Activated T-cell treated with anti-CD3 and anti-CD28 coated beads, Interleukin-2, amount 50 U/mL, for 24 hours (primary cell): Measurements from ENCODE around the gene TEKT5.

ENCODE experiments used
- DNase-seq: peaks from one replicate; pipeline ENCODE4 v3.0.0-alpha.2; 2020
- H3K27ac Mint-ChIP-seq: 2 replicates; pipeline ENCODE4 v1.8.0; 2020; ENCODE audit warnings: mild to moderate bottlenecking, mixed read lengths
- H3K27me3 Mint-ChIP-seq: 2 replicates; pipeline ENCODE4 v1.8.0; 2020; ENCODE audit warnings: mixed read lengths
- H3K36me3 Mint-ChIP-seq: 2 replicates; pipeline ENCODE4 v1.8.0; 2020; ENCODE audit warnings: low read depth, mixed read lengths
- H3K4me1 Mint-ChIP-seq: 2 replicates; pipeline ENCODE4 v1.8.0; 2020; ENCODE audit warnings: low read depth, mixed read lengths
- H3K4me3 Mint-ChIP-seq: 2 replicates; pipeline ENCODE4 v1.8.0; 2020; ENCODE audit warnings: mild to moderate bottlenecking, moderate library complexity, mixed read lengths
- H3K9me3 Mint-ChIP-seq: 2 replicates; pipeline ENCODE4 v1.8.0; 2020; ENCODE audit warnings: mixed read lengths

Gene TEKT5

GRCh38 chr16:10676284-10676683, 18.4 kb downstream of the TEKT5 start:
- Mint-ChIP-seq H3K36me3 (no peaks in the 10 kb centered on the region), H3K4me1 (no peaks in the 10 kb centered on the region), H3K27me3 (peaks cover 4% of the 10 kb centered on the region), H3K4me3 (no peak overlapping the region), H3K9me3 (no peaks in the 10 kb centered on the region), H3K27ac (no peak overlapping the region)
- DNase-seq = no peak

GRCh38 chr16:10675861-10676260, 18.9 kb downstream of the TEKT5 start:
- no peaks in the 10 kb centered on the region for H3K4me1 Mint-ChIP-seq
- DNase-seq = no peak
- H3K27me3 Mint-ChIP-seq = peaks cover 4% of the 10 kb centered on the region
- no peak overlapping the region for H3K4me3 Mint-ChIP-seq
- H3K36me3 Mint-ChIP-seq = no peaks in the 10 kb centered on the region
- H3K9me3 Mint-ChIP-seq = no peaks in the 10 kb centered on the region
- H3K27ac Mint-ChIP-seq = no peak overlapping the region

- DNase-seq = no peak
- Mint-ChIP-seq H3K27ac (no peak overlapping the region), H3K4me1 (no peaks in the 10 kb centered on the region), H3K4me3 (no peak overlapping the region), H3K36me3 (no peaks in the 10 kb centered on the region), H3K27me3 (peaks cover 4% of the 10 kb centered on the region), H3K9me3 (no peaks in the 10 kb centered on the region)
Observed at GRCh38 chr16:10675216-10675615, 19.5 kb downstream of the TEKT5 start.

- DNase-seq = no peak
- no peak overlapping the region for H3K4me3 Mint-ChIP-seq
- no peaks in the 10 kb centered on the region for H3K36me3 Mint-ChIP-seq
- no peaks in the 10 kb centered on the region for H3K27me3 Mint-ChIP-seq
- H3K4me1 Mint-ChIP-seq = no peaks in the 10 kb centered on the region
- no peaks in the 10 kb centered on the region for H3K9me3 Mint-ChIP-seq
- H3K27ac Mint-ChIP-seq = no peak overlapping the region
Observed at GRCh38 chr16:10671729-10672128, 23.0 kb downstream of the TEKT5 start.

- DNase-seq = no peak
- no peak overlapping the region for H3K4me3 Mint-ChIP-seq
- no peak overlapping the region for H3K27ac Mint-ChIP-seq
- H3K36me3 Mint-ChIP-seq = no peaks in the 10 kb centered on the region
- no peaks in the 10 kb centered on the region for H3K4me1 Mint-ChIP-seq
- no peaks in the 10 kb centered on the region for H3K9me3 Mint-ChIP-seq
- H3K27me3 Mint-ChIP-seq = no peaks in the 10 kb centered on the region
Observed at GRCh38 chr16:10669791-10670190, 24.9 kb downstream of the TEKT5 start.

GRCh38 chr16:10668322-10669045, 26.2 kb downstream of the TEKT5 start:
- Mint-ChIP-seq H3K9me3 (no peaks in the 10 kb centered on the region), H3K36me3 (no peaks in the 10 kb centered on the region), H3K27ac (no peak overlapping the region), H3K4me3 (no peak overlapping the region), H3K4me1 (no peaks in the 10 kb centered on the region), H3K27me3 (no peaks in the 10 kb centered on the region)
- DNase-seq = no peak

GRCh38 chr16:10667239-10667638, 27.5 kb downstream of the TEKT5 start:
- no peak for DNase-seq
- no peak overlapping the region for H3K4me3 Mint-ChIP-seq
- H3K36me3 Mint-ChIP-seq = no peaks in the 10 kb centered on the region
- H3K27me3 Mint-ChIP-seq = no peaks in the 10 kb centered on the region
- no peaks in the 10 kb centered on the region for H3K4me1 Mint-ChIP-seq
- H3K27ac Mint-ChIP-seq = no peak overlapping the region
- H3K9me3 Mint-ChIP-seq = no peaks in the 10 kb centered on the region

- H3K27me3 Mint-ChIP-seq = no peaks in the 10 kb centered on the region
- no peak overlapping the region for H3K4me3 Mint-ChIP-seq
- no peaks in the 10 kb centered on the region for H3K36me3 Mint-ChIP-seq
- H3K4me1 Mint-ChIP-seq = no peaks in the 10 kb centered on the region
- no peak overlapping the region for H3K27ac Mint-ChIP-seq
- H3K9me3 Mint-ChIP-seq = no peaks in the 10 kb centered on the region
- no peak for DNase-seq
Observed at GRCh38 chr16:10666291-10666690, 28.4 kb downstream of the TEKT5 start.

- Mint-ChIP-seq H3K36me3 (no peaks in the 10 kb centered on the region), H3K27ac (no peak overlapping the region), H3K9me3 (no peaks in the 10 kb centered on the region), H3K27me3 (no peaks in the 10 kb centered on the region), H3K4me1 (no peaks in the 10 kb centered on the region), H3K4me3 (no peak overlapping the region)
- no peak for DNase-seq
Observed at GRCh38 chr16:10665166-10665565, 29.6 kb downstream of the TEKT5 start.

- Mint-ChIP-seq H3K4me1 (no peaks in the 10 kb centered on the region), H3K36me3 (no peaks in the 10 kb centered on the region), H3K27me3 (no peaks in the 10 kb centered on the region), H3K9me3 (no peaks in the 10 kb centered on the region), H3K27ac (no peak overlapping the region), H3K4me3 (no peak overlapping the region)
- no peak for DNase-seq
Observed at GRCh38 chr16:10664720-10665126, 30.0 kb downstream of the TEKT5 start.

GRCh38 chr16:10663744-10664143, 31.0 kb downstream of the TEKT5 start:
- Mint-ChIP-seq H3K27ac (no peak overlapping the region), H3K27me3 (no peaks in the 10 kb centered on the region), H3K36me3 (no peaks in the 10 kb centered on the region), H3K9me3 (no peaks in the 10 kb centered on the region), H3K4me3 (no peak overlapping the region), H3K4me1 (no peaks in the 10 kb centered on the region)
- no peak for DNase-seq

- H3K4me3 Mint-ChIP-seq = no peak overlapping the region
- H3K27ac Mint-ChIP-seq = no peak overlapping the region
Observed at GRCh38 chr16:10663146-10663545, 31.6 kb downstream of the TEKT5 start.

GRCh38 chr16:10662212-10662611, 32.5 kb downstream of the TEKT5 start:
- no peak for DNase-seq
- Mint-ChIP-seq H3K4me3 (no peak overlapping the region), H3K36me3 (no peaks in the 10 kb centered on the region), H3K4me1 (no peaks in the 10 kb centered on the region), H3K27me3 (no peaks in the 10 kb centered on the region), H3K9me3 (no peaks in the 10 kb centered on the region), H3K27ac (no peak overlapping the region)

More at GRCh38 chr16:10663146-10663545, 31.6 kb downstream of the TEKT5 start:
- H3K36me3 Mint-ChIP-seq = no peaks in the 10 kb centered on the region
- no peaks in the 10 kb centered on the region for H3K9me3 Mint-ChIP-seq
- H3K4me1 Mint-ChIP-seq = no peaks in the 10 kb centered on the region
- no peak for DNase-seq
- no peaks in the 10 kb centered on the region for H3K27me3 Mint-ChIP-seq

GRCh38 chr16:10661737-10662136, 33.0 kb downstream of the TEKT5 start:
- Mint-ChIP-seq H3K9me3 (no peaks in the 10 kb centered on the region), H3K4me3 (no peak overlapping the region), H3K36me3 (no peaks in the 10 kb centered on the region), H3K27ac (no peak overlapping the region), H3K27me3 (no peaks in the 10 kb centered on the region), H3K4me1 (no peaks in the 10 kb centered on the region)
- DNase-seq = no peak

- Mint-ChIP-seq H3K4me1 (no peaks in the 10 kb centered on the region), H3K27me3 (no peaks in the 10 kb centered on the region), H3K27ac (no peak overlapping the region), H3K4me3 (no peak overlapping the region), H3K36me3 (no peaks in the 10 kb centered on the region), H3K9me3 (no peaks in the 10 kb centered on the region)
- no peak for DNase-seq
Observed at GRCh38 chr16:10660950-10661635, 33.6 kb downstream of the TEKT5 start.
